HCT116 (cell line): ENCODE results near the gene KIAA0319L. TPM values are rescaled to one million over a fixed set of nuclear protein-coding genes. Genes with fewer than 3 reads are reported as not detected.

Source experiments
- ATAC-seq: fragments of 200-7000 bp; cut with Tn5 transposase; 2 replicates; pipeline ENCODE4 v1.9.1; 2020; ENCODE audit warnings: mild to moderate bottlenecking, moderate library complexity
- BruUV-seq: library from RNA; stranded (reverse); fragments of 400-500 nt; replicated peaks from 2 replicates; lab custom pipeline; 2021; lab: Mats Ljungman, UMichigan
- CTCF ChIA-PET: fragments of 300-600 bp; sonication (Branson Sonifier 250); formaldehyde crosslinking; loops from one replicate; lab custom pipeline; 2021; ENCODE audit warnings: antibody characterized with exemption; lab: Charles Lee
- POLR2A ChIA-PET: fragments of 300-600, 350-600 bp; sonication (Branson Sonifier 250); formaldehyde crosslinking; loops from one replicate; lab custom pipeline; 2021; ENCODE audit warnings: antibody characterized with exemption; lab: Charles Lee
- RAD21 ChIA-PET, 2 experiments: fragments of 300-600 bp; sonication (Branson Sonifier 250); formaldehyde crosslinking; loops; one replicate each; lab custom pipeline; 2023; ENCODE audit warnings: low total read pairs in 2 of 2; ENCODE audit not compliant: uncharacterized antibody in 2 of 2, unreplicated experiment in 2 of 2, low non-redundant PET in 1 of 2; lab: Charles Lee
- DNase-seq: peaks from one replicate; pipeline ENCODE4 v3.0.0-alpha.2; 2010; ENCODE audit warnings: low read depth, low spot score
- H2AFZ ChIP-seq: fragments of 200-600 bp; shearing (Covaris generic), sonication (generic); 2 replicates; pipeline ENCODE4 v1.6.1; 2017; ENCODE audit warnings: low read depth, mixed run types, mixed read lengths, antibody characterized with exemption, low read length; ENCODE audit not compliant: poor library complexity, severe bottlenecking
- H3K27ac ChIP-seq: 2 replicates; pipeline ENCODE4 v1.5.1; 2012; ENCODE audit warnings: low read depth, low read length
- H3K27me3 ChIP-seq: fragments of 200-600 bp; sonication (generic); 2 replicates; pipeline ENCODE4 v1.6.1; 2016; ENCODE audit warnings: mixed run types, low read length, mixed read lengths; ENCODE audit not compliant: insufficient read depth
- H3K36me3 ChIP-seq, 2 experiments: fragments of 200-500 bp in 1 of 2; fragments of 200-600 bp in 1 of 2; sonication (Bioruptor generic) in 1 of 2; sonication (generic) in 1 of 2; 2 replicates each; pipeline versions ENCODE4 v1.5.1 to v1.6.1; 2014 to 2016; ENCODE audit warnings: low read length in 2 of 2, inconsistent platforms in 1 of 2, mixed read lengths in 1 of 2, mixed run types in 1 of 2; ENCODE audit not compliant: insufficient read depth in 2 of 2, control insufficient read depth in 1 of 2
- H3K4me1 ChIP-seq, 2 experiments: fragments of 200-600 bp in 1 of 2; sonication (generic) in 1 of 2; 2 replicates each; pipeline versions ENCODE4 v1.5.1 to v1.6.1; 2012 to 2017; ENCODE audit warnings: low read length in 2 of 2, inconsistent platforms in 1 of 2, mild to moderate bottlenecking in 1 of 2, mixed read lengths in 1 of 2, mixed run types in 1 of 2, moderate library complexity in 1 of 2; ENCODE audit not compliant: insufficient read depth in 2 of 2, control insufficient read depth in 1 of 2
- H3K4me2 ChIP-seq: fragments of 200-600 bp; sonication (generic); 2 replicates; pipeline ENCODE4 v1.6.1; 2017; ENCODE audit warnings: mixed run types, low read length, mixed read lengths
- H3K4me3 ChIP-seq, 2 experiments: fragments of 200-600 bp in 1 of 2; sonication (generic) in 1 of 2; replicated peaks in 1 of 2; 2 replicates each; pipeline ENCODE4 v1.5.1; 2011 to 2016; ENCODE audit warnings: low read length in 2 of 2, control low read depth in 1 of 2, low read depth in 1 of 2, mild to moderate bottlenecking in 1 of 2, mixed read lengths in 1 of 2, mixed run types in 1 of 2
- H3K79me2 ChIP-seq: fragments of 200-600 bp; sonication (generic); 2 replicates; pipeline ENCODE4 v1.6.1; 2017; ENCODE audit warnings: mild to moderate bottlenecking, mixed run types, low read length, moderate library complexity, mixed read lengths; ENCODE audit not compliant: insufficient read depth
- H3K9ac ChIP-seq: fragments of 200-600 bp; sonication (generic); 2 replicates; pipeline ENCODE4 v1.6.1; 2016; ENCODE audit warnings: low read length, mixed read lengths
- H3K9me2 ChIP-seq: fragments of 200-600 bp; sonication (generic), shearing (Covaris generic); 2 replicates; pipeline ENCODE4 v1.6.1; 2017; ENCODE audit warnings: mixed run types, mild to moderate bottlenecking, moderate library complexity; ENCODE audit not compliant: insufficient read depth
- H3K9me3 ChIP-seq, 2 experiments: fragments of 200-500 bp in 1 of 2; fragments of 200-600 bp in 1 of 2; sonication (Bioruptor generic) in 1 of 2; sonication (generic) in 1 of 2; 2 replicates each; pipeline ENCODE4 v1.6.1; 2014 to 2017; ENCODE audit warnings: low read length in 2 of 2, mixed read lengths in 2 of 2, inconsistent platforms in 1 of 2, low read depth in 1 of 2, mild to moderate bottlenecking in 1 of 2, mixed run types in 1 of 2, moderate library complexity in 1 of 2; ENCODE audit not compliant: control insufficient read depth in 1 of 2, insufficient read depth in 1 of 2
- H4K20me1 ChIP-seq: fragments of 200-600 bp; sonication (generic), shearing (Covaris generic); 2 replicates; pipeline ENCODE4 v1.6.1; 2017; ENCODE audit warnings: mixed run types, mild to moderate bottlenecking, moderate library complexity; ENCODE audit not compliant: insufficient read depth
- CBX3 ChIP-seq: IDR thresholded peaks from 2 replicates; pipeline ENCODE4 v1.6.1; 2012; ENCODE audit warnings: low read depth
- ELF1 ChIP-seq: IDR thresholded peaks from 2 replicates; pipeline ENCODE4 v1.6.1; 2012; ENCODE audit warnings: low read depth, borderline replicate concordance
- EZH2 ChIP-seq: fragments of 200-600 bp; sonication (generic); IDR thresholded peaks from 2 replicates; pipeline ENCODE4 v1.6.1; 2017; ENCODE audit warnings: antibody characterized with exemption, mixed run types
- EZH2phosphoT487 ChIP-seq: fragments of 200-600 bp; IDR thresholded peaks from 2 replicates; pipeline ENCODE4 v1.6.1; 2018; ENCODE audit warnings: antibody characterized with exemption, borderline replicate concordance
- FOSL1 ChIP-seq: IDR thresholded peaks from 2 replicates; pipeline ENCODE4 v1.6.1; 2012; ENCODE audit warnings: low read depth
- POLR2AphosphoS5 ChIP-seq: IDR thresholded peaks from 2 replicates; pipeline ENCODE4 v1.6.1; 2011; ENCODE audit warnings: mild to moderate bottlenecking, low read depth, low read length, moderate library complexity
- SP1 ChIP-seq: IDR thresholded peaks from 2 replicates; pipeline ENCODE4 v1.6.1; 2012; ENCODE audit warnings: low read depth
- TCF7L2 ChIP-seq: IDR thresholded peaks from 2 replicates; pipeline ENCODE4 v1.7.0; 2011; ENCODE audit warnings: borderline replicate concordance, inconsistent platforms; ENCODE audit not compliant: insufficient read depth, insufficient read length; ENCODE audit errors: extremely low read depth
- ZBTB33 ChIP-seq: IDR thresholded peaks from 2 replicates; pipeline ENCODE4 v1.6.1; 2011; ENCODE audit warnings: mild to moderate bottlenecking, low read length, moderate library complexity; ENCODE audit not compliant: insufficient replicate concordance; ENCODE audit errors: extremely low read depth
- ZFX ChIP-seq: fragments of 450-650 bp; IDR thresholded peaks from 2 replicates; pipeline ENCODE4 v1.6.1; 2017
- intact Hi-C: fragments of 100-400 bp; cut with micrococcal nuclease; formaldehyde crosslinking; loops from 2 replicates; pipeline ENCODE4 v1.10.0; 2022
- total RNA-seq: library from RNA; stranded (reverse); gene quantifications from one replicate; pipeline ENCODE4 v1.2.1, GENCODE V29; 2021; ENCODE audit not compliant: unreplicated experiment
- TF ChIP-seq, protein P1 (sequence below), 3 experiments: fragments of 200-600 bp in 1 of 3; sonication (generic) in 1 of 3; IDR thresholded peaks in 2 of 3; conservative IDR thresholded peaks in 1 of 3; 2 replicates each; pipeline ENCODE4 v1.5.1; 2012 to 2017; ENCODE audit warnings: low read depth in 2 of 3, low read length in 2 of 3, antibody characterized with exemption in 1 of 3, borderline replicate concordance in 1 of 3, control low read depth in 1 of 3, mild to moderate bottlenecking in 1 of 3, mixed read lengths in 1 of 3, mixed run types in 1 of 3, moderate library complexity in 1 of 3; ENCODE audit not compliant: insufficient read depth in 1 of 3
- TF ChIP-seq, protein P2 (sequence below): IDR thresholded peaks from 2 replicates; pipeline ENCODE4 v1.6.1; 2012; ENCODE audit warnings: low read depth

KIAA0319L gene
- total RNA-seq, 1 experiment from 2014 or later, result 35.6 TPM

DNA sequence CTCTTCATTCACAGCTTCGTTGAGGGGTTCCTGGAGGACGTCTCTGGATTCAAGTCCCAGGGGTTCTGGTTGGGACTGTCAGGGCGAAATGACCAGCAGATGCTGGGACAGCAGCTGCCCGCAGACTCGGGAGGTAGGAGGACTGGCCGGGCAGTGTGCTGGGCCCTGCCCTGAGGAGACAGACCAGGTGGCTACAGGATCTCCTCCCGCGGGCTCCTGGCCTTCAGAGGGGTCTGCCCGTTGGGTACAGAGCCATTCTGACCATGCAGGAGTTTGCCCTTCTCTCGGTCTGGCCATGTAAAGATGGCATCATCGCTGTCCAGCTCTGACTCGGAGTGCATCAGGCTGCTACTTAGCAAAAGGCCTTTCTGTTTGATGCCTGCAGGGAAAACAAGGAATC lies 122.5 kb downstream of the KIAA0319L start:
- Histone ChIP-seq H3K4me1 (no peaks in the 10 kb centered on the region), H3K9me2 (no peaks in the 10 kb centered on the region), H3K4me2 (no peak overlapping the region), H3K4me3 (no peak overlapping the region), H3K79me2 (no peaks in the 10 kb centered on the region), H3K9me3 (no peaks in the 10 kb centered on the region), H2AFZ (no peak overlapping the region), H3K36me3 (peaks cover 2 to 6% of the 10 kb centered on the region in 2 experiments; a peak in 1 of 4 replicates), H3K27ac (no peak overlapping the region), H4K20me1 (no peaks in the 10 kb centered on the region), H3K27me3 (no peaks in the 10 kb centered on the region), H3K9ac (no peak overlapping the region)
- BruUV-seq, result no TSS peak
- ChIA-PET CTCF (no interaction called here), POLR2A (no interaction called here), RAD21 (no interaction called here)
- intact Hi-C loops, result no loop called here
- ATAC-seq, result no peak
- TF ChIP-seq EZH2 (no peak), CBX3 (no peak), POLR2AphosphoS5 (no peak), SP1 (no peak), TCF7L2 (no peak), ELF1 (no peak), ZFX (no peak)
- DNase-seq, result no peak

DNA sequence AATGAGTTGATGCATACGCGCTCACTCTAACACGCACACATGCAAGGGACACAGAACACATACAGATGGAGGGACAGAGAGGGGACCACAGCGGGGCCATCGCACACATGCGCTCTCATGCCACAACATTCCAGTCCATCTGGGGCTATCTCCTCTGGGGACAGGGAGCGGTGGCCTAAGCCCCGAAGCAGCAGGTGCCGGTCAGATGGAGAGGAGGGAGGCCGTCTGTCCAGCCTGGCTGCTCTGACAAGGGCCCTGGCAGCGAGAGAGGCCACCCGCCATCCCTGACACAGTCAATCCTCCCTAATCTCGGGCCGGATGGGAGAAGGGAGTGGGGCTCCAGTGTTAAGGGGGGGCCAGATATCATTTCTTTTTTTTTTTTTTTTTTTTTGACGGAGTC lies 123.5 kb downstream of the KIAA0319L start:
- no peaks in the 10 kb centered on the region for H3K9me3 ChIP-seq
- ATAC-seq (no peak), DNase-seq (no peak)
- no peaks in the 10 kb centered on the region for H3K27me3 ChIP-seq
- no peaks in the 10 kb centered on the region for H3K79me2 ChIP-seq
- no peaks in the 10 kb centered on the region for H3K4me1 ChIP-seq
- no peak overlapping the region for H3K4me2 ChIP-seq
- H3K36me3 ChIP-seq, result peaks cover 2 to 6% of the 10 kb centered on the region in 2 experiments; a peak in 1 of 4 replicates
- no peaks in the 10 kb centered on the region for H3K9me2 ChIP-seq
- ChIA-PET CTCF (interaction anchor here (0.7 kb wide), 1 partner anchor 18 kb away, joined by 3 read pairs; no protein-coding TSS in a partner anchor), POLR2A (no interaction called here), RAD21 (no interaction called here)
- TSS peak; percentile 55 for BruUV-seq
- H2AFZ ChIP-seq, result no peak overlapping the region
- intact Hi-C loops, result no loop called here
- no peak overlapping the region for H3K4me3 ChIP-seq
- H3K9ac ChIP-seq, result no peak overlapping the region
- H4K20me1 ChIP-seq, result no peaks in the 10 kb centered on the region
- H3K27ac ChIP-seq, result no peak overlapping the region
- TF ChIP-seq, protein P1, sequence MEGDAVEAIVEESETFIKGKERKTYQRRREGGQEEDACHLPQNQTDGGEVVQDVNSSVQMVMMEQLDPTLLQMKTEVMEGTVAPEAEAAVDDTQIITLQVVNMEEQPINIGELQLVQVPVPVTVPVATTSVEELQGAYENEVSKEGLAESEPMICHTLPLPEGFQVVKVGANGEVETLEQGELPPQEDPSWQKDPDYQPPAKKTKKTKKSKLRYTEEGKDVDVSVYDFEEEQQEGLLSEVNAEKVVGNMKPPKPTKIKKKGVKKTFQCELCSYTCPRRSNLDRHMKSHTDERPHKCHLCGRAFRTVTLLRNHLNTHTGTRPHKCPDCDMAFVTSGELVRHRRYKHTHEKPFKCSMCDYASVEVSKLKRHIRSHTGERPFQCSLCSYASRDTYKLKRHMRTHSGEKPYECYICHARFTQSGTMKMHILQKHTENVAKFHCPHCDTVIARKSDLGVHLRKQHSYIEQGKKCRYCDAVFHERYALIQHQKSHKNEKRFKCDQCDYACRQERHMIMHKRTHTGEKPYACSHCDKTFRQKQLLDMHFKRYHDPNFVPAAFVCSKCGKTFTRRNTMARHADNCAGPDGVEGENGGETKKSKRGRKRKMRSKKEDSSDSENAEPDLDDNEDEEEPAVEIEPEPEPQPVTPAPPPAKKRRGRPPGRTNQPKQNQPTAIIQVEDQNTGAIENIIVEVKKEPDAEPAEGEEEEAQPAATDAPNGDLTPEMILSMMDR (IDR thresholded peaks at IDR 0.05 in 2 of 3, conservative IDR thresholded peaks at IDR 0.05 in 1 of 3; ENCODE audit: borderline replicate concordance in 1 of 3, insufficient read depth in 1 of 3, low read depth in 2 of 3, low read length in 2 of 3), result no peak
- TF ChIP-seq, protein P2, sequence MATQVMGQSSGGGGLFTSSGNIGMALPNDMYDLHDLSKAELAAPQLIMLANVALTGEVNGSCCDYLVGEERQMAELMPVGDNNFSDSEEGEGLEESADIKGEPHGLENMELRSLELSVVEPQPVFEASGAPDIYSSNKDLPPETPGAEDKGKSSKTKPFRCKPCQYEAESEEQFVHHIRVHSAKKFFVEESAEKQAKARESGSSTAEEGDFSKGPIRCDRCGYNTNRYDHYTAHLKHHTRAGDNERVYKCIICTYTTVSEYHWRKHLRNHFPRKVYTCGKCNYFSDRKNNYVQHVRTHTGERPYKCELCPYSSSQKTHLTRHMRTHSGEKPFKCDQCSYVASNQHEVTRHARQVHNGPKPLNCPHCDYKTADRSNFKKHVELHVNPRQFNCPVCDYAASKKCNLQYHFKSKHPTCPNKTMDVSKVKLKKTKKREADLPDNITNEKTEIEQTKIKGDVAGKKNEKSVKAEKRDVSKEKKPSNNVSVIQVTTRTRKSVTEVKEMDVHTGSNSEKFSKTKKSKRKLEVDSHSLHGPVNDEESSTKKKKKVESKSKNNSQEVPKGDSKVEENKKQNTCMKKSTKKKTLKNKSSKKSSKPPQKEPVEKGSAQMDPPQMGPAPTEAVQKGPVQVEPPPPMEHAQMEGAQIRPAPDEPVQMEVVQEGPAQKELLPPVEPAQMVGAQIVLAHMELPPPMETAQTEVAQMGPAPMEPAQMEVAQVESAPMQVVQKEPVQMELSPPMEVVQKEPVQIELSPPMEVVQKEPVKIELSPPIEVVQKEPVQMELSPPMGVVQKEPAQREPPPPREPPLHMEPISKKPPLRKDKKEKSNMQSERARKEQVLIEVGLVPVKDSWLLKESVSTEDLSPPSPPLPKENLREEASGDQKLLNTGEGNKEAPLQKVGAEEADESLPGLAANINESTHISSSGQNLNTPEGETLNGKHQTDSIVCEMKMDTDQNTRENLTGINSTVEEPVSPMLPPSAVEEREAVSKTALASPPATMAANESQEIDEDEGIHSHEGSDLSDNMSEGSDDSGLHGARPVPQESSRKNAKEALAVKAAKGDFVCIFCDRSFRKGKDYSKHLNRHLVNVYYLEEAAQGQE, result no peak
- TF ChIP-seq SP1 (no peak), EZH2phosphoT487 (no peak), FOSL1 (no peak), ZBTB33 (no peak), TCF7L2 (no peak)
